DMS53 treated with DMSO at 0.1 percent for 48 hours (cell line): ENCODE results near the gene GTF3C5.
A peak's percentile ranks its signal among the peaks of the same experiment; 100 is the strongest.
"Not testable (repeated sequence)": the region's sequence is repeated elsewhere in the genome, so short reads cannot be mapped to it uniquely, and the experiment has no call there.

Experiments used
- DNase-seq: peaks from one replicate; lab custom pipeline; 2025; ENCODE audit not compliant: unreplicated experiment; lab: John Stamatoyannopoulos, UW

GTF3C5 gene

DNA sequence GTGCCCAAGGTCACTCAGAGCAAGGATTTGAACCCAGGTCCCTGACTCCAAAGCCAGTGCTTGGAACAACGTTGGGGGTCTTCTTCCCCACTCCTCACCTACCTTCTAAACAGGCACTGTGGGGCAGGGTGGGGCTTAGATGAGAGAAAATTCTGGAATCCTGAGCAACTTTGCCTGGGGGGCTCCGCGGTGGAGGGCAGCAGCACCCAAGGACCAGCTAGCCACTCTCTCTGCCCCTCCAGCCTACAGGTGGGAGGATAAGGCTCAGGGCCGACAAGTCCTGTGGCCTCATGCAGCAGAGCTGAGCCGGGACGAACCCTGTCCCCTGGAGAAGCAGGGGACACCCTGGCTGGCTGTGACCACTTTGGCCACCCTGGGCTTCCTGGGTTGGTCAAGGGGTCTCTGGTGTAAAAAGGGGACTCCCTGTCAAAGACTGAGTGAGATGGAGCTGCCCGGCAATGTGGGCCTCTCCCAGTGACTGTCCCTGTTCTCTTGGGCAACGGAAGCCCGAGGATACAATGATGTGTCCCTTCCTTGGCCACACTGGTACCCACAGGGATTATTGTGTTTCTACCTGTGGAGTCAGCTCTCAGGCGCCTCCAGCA, 57.5 kb downstream of the GTF3C5 start:
- DNase-seq: no peak

DNA sequence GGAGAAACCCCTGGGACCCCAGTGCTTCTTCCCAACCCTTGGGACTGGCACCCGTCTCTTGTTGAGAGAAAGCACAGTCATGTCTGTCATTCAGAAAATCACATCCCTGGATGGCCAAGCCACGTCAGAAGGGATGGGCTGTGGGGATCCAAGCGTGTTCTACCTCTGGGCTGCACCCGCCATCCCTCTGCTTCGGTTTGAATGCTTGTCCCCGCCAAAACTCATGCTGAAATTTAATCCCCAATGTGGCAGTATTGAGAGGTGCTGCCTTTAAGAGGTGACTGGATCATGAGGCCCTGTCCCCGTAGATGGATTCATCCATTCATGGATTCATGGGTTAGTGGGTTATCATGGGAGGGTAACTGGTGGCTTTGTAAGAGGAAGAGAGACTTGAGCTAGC, 58.0 kb downstream of the GTF3C5 start:
- DNase-seq: no peak

DNA sequence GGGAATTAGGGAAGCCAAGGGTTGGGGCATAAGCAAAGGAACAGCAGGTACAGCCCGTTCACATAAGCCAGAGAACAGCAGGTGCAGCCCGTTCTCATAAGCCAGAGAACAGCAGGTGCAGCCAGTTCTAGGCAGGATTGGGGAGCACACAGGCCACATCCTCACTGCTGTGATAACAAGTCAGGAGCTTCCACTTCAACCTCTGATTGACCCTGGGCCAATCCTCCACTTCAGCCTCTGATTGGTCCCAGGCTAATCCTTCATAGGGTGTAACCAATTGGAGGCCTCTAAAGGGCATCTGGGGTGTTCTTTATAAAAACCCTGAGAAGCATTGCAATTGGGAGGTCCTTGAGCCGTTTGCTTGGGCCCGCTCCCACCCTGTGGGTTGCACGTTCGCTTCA, 58.5 kb downstream of the GTF3C5 start:
- peak; percentile 74 for DNase-seq

DNA sequence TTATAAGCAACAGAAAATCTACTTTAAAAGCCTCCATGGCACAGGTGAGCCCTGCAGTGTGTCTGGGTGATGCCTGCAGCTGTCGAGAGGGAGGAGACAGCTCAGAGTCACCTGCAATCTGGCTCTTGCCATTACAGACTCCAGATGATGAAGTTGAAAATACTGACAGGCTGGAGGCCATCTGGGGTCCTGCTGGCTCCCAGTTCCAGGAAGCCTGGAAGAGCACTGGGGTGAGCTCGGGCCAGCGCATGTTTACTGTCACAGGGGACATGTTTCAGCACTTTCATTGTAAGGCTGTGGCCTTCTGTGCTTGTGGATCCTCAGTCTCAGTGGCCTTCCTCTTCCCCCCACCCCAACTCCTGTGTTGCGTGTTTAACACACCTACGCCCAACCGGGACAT, 59.4 kb downstream of the GTF3C5 start:
- DNase-seq: no peak

DNA sequence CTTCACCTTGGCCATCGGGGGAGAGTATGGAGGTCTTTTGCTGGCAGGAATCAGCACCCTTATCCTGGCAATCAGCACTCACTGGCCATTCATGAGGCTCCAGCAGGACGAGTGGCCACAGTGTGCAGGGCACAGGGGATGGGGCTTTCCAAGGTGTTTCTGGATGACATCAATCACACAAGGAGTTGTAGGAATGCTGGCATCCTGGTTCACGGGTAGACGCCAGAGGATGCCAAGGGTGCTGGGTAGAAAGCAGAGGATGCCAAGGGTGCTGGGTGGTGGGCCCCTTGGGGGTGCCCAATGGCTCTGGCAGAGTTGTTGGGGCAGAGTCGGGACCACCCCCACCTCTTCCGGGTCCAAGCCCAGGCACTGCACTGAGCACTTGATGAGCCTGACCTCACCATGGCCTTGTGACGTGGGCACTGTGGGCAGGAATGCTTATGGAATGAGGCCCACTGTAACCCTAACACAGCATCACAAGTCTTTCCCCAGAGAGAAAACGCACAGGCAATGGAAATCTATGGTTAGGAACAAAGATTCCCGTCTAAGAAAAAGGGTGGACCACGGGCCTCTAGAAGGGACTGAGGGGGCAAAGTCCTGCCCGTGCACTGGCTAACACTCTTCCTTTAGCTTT, 60.1 kb downstream of the GTF3C5 start:
- DNase-seq: no peak

DNA sequence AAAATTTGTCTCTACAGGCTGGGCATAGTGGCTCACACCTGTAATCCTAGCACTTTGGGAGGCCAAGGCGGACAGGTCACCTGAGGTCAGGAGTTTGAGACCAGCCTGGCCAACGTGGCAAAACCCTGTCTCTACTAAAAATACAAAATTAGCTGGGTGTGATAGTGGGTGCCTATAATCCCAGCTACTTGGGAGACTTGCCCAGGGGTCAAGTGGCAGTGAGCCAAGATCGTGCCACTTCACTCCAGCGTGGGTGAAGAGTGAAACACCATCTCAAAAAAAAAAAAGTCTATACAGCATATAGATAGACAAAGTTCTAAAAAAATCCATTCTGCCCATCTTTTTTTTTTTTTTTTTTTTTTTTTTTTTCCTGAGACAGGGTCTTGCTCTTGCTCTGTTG, 63.6 kb downstream of the GTF3C5 start:
- DNase-seq: not testable (repeated sequence)

DNA sequence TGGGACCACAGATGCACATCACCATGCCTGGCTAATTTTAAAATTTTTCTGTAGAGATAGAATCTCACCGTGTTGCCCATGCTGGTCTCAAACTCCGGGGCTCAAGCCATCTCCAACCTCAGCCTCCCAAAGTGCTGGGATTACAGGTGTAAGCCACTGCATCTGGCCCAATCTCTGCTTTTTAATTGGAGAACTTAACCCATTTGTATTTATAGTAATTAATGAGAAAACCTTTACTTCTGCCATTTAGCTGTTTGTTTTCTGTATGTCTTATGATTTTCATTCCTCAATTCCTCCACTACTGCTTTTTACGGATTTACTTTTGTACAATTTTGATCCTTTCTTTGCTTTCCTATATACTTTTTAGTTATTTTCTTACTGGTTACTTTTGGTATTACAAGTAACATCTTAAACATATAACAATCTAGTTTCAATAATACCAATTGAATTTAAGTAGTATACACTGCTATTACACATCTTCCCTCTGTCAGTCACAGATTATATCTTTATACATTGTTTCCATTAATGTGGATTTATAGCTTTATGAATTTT, 64.1 kb downstream of the GTF3C5 start:
- DNase-seq: no peak

DNA sequence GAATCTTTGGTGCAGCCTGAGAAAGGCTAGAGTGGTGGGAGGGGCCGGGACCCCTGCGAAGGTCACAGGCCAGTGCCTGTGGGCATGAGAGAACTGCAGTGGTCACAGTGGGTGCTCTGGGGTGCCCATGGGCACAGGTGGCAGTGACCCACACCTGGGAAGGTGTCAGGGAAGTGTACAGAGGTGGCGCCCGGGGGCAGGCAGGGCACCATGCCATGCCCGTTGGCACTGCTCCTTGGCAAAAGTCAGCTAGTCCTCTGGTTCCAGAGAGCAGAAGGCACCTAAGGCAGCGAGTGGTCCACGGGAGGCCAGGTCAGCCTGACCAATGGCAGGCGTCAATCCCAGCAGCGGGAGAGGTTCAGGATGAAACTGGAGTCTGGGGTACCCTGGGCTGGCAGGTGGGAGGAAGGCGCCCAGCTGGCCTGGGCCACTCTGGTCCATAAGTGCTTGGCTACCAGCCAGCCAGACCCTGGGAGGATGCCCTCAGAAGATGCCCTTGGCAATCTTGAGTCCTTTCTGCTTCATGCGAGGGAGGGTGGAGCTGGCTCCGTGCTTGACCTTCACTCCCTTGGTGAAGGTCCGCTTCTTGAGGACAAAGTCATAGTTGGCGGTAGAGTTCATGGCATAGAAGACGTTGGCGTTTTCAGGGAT, 67.4 kb downstream of the GTF3C5 start:
- no peak for DNase-seq

DNA sequence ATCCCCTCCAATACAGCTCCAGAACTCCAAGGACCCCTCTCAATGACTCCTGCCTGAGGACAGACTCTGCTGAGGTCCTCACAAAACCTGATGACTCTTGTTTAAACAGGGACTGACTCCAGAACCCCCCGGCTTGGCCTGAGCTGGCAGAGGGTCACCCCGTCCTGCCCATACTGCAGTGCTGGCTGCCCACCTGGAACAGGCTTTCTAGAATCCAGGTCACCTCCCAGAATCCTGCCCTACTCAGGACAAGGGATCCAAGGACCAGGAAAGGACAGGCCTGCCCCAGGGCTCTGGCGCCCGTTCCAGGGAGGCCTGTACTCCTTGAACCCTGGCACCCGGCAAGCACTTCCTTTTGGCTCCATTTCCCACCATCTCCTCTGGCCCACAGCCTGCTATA, 68.1 kb downstream of the GTF3C5 start:
- DNase-seq: no peak

DNA sequence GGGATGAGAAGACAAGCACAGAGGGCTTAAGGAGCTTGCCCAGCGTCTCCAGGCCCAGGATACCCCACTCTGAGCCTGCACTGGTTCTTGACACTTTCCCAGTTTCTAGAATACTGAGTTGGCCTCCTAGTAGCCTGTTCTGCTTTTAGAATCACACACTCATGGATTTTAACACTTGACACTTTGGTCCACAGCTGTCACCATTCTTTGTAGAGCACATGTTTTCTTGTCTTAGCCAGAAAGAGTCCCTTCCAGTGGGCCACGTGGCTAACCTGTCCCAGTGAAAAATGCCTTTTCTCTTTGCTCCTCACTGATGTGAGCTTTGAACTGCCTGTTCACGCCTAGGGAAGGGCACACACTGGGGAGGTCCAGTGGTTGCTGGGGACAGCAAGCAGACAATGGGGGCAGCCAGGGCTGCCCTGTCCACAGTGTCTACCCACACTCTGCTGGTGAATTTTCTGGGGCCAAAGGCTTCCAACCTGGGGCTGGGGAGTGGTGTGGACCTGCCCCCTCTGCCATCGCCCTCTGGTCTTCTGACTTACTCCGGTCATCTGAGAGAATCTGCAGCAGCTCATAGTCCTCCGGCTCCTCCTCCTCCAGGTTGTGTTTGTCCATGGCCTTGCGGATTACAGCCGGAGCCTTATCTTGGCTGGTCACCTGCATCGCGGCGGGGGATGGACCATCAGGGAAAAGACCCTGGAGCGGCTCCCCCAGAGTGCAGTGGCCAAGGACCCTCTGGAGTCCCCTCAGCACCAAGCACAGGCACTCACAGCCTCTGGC, 69.1 kb downstream of the GTF3C5 start:
- DNase-seq: no peak

DNA sequence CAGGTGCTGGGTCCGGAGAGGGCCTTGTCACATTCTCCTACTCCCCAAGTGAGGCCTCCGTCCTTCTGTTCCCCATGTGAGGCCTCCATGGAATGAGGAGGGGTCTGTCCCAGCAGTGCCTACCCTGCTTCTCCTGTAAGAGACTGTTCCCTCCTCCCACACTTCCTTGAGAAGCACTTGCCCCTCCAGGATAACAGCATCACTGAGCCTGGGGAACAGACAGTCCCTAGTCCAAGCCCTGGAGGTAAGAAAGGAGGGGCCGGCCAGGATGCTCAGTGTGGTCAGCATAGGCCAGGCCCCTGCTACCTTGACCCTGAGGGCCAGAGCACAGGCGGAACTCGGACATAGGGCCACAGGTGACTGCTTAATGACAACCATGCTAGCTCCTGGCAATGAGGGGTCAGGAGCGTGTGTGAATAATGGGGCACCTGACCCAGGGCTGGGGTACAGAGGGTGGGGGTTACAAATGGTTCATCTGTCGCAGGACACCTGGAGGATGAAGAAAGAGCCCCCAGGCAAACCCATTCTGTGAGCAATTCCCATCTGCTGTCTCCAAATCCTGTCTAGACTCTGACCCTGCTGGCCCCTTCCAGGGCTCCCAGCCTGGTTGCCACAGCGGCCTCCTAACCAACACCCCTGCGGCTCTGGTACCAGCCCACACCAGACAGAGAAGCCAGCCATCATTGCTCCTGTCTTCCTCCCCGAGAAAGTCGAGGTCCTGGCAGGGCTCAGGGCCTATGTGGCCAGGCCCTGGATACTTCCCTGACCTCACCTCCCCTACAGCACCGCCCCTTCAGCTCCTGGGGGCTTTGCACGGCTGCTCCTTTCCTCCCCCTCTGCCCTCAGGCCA, 69.9 kb downstream of the GTF3C5 start:
- DNase-seq: no peak

DNA sequence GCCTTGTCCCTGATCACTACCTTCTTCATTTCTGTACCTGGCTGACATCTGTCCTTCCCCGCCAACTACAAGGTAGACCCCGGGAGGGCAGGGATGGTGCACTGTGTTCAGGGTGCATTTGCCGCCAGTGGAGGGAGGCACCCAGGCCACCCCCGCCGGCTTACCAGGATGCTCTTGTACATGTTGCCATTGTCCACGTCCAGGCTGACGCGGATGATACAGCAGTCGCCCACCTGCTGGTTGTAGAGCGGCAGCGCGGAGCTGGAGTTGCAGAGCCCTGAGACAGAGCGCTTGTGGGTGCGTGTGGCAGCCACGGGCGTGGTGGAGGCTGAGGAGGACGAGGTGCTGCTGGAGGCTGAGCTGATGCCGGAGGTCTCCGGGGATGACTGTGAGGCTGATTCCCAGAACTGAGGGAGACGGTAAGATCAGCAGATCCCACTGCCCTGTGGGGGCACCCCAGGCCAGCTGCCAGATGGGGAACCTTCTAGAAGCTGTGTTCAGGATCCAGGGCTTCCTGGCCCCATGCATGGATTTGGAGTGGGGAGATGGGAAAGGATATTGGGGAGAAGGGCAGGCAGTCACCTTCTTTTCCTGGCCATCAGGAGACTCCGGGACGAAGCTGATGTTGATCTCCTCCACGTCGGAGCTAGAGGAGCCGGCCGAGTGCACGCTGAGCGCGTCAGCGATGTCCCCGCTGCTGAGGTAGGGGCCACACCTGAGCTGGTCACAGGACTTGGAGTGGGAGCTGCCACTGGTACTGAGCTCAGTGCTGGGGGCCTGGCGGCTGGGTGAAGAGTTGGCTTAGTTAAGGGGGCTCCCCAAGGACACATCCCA, 70.8 kb downstream of the GTF3C5 start:
- no peak for DNase-seq

DNA sequence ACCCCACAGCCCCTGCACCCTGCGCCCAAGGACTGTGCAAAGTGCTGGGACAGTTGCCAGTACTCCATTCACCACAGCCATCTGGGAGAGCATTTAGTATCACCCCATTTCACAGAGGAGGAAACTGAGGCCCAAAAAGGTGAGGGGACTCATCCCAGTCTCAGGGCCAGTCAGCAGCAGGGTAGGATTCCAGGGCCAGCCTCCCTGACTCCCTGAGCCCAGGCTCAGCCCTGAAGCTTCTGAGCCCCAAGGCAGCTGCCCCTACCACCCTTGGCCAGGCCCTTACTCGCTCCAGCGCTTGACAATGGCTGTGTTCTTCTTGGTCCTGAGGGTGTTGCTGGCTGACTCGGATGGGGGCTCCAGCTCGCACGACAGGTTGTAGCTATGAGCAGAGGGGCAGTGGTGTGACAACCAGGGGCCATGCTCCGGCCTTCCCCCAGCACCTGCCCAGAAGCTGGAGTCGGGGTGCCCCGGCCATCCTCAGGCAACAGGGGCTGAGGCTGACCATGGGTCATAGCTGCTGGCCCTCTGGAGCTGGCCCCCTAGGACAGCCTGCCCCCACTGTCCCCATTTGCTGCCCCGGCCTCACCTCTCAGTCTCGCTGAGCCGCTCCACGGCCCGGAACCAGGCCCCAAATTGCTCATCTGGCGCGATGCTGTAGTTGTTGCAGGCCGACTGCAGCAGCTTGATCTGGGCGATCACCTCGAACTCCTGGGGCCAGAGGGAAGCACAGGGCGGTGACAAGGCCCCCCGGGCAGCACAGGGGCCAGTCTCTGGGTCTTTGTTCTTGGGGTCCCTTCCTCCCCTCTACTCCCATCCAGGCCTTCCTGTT, 71.6 kb downstream of the GTF3C5 start:
- no peak for DNase-seq

DNA sequence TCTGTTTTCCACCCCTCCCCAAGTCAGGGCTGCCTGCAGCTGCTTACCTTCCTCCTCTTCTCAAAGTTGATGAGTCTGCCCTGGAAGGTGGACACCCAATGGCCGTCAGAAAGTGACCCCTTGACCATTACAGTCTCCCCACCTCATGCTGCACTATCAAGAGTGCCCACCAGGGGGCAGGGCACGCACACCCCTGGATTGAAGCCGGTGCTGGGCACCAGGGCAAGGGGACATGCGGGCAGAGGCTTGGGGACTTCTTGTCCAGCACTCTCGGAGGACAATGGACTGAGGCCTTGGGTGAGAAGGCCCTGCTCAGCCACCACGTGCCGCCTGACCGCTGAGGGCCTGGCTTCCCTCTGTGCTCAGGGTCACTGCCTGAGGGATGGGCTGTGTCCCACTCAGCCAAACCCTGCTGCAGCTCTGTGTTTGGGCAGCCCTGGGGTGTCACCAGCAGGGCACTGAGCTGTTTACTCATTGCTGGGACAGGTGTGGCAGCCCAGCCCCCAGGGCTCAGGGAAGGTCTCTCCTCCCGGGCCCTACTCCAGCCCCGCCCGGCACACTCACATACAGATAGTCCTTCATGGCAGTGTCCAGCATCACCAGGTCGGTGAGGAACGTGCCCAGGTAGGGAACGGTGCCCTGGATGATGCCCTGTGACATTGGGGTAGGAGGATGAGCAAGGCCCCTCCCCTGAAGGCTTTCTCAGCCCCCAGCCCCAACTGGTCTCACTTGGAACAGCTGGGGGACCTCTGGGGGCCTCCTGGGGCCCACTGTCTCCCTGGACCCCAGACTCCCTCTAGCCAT, 72.6 kb downstream of the GTF3C5 start:
- DNase-seq: no peak

DNA sequence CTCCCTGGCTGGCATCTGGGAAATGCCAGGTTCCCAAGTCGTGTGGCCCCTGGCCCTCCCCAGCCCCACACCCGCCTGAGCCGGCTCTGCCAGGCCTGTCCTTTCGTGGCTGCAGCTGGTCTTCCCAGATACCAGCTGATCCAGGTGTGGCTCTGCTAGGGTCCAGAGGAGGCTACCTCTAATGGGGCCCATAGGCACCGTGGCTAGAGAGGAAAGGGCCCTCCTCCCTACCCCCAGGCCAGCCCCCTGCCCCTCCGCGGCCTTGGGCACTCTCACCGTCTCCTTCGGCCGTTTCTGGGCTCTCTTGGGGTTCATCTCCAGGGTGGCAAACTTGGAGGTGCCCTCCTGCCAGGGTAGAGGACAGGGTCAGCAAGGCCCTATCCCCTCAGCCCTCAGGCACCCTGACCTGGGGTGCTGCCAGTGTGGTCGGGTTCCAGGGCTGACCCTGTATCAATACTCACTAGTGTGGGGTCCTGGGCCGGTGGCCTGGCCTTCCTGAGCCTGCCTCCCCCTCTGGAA, 73.2 kb downstream of the GTF3C5 start:
- no peak for DNase-seq

DNA sequence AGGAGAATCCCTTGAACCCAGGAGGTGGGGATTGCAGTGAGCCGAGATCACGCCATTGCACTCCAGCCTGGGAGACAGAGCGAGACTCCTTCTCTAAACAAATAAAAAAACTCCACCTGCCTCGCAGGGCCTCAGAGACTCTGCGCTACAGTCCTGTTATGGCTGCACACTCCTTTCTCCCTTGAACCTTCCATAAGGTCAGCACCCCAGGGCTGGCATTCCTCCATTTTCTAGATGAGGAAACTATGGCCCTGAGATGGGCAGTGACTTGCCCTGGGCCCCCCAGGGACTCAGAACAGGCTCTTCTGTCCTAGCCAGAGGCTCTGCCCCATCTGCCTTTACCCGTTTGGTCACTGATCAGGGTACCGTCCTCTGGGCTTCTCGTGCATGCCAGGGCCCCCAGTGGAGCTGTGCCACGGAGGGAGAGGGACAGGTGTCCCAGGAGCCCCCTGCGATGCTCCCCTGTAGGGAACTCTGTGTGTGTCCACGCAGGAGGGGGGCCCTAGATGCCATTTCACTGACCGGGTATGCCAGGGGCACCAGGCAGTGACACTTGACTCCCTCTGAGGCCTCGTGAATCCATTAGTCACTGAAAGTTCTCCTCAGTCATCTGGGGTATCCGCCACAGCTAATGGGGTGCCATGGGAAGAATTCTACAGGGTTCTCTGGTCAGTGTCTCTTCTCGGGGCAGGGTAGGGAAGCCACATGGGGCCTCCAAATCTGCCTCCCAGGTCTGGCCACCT, 74.1 kb downstream of the GTF3C5 start:
- no peak for DNase-seq

DNA sequence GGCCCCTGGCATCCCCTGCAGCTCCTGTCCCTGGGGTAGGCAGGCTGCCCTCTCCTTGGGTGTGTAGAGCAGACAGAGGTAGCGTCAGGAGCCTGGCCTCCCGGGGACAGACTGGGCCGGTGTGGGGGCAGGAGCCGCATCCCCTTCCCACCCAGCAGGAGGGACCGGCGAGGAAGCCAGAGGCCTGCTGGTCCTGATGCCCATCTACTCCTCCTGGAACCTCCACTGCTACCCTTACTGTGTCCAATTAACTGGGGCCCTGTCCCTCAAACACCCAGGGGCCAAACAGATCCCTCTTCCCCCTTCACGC, 74.6 kb downstream of the GTF3C5 start:
- DNase-seq: no peak
